ENCODE results near the gene EGFL7. TPM values are rescaled to one million over a fixed set of nuclear protein-coding genes. Genes with fewer than 3 reads are reported as not detected.

Gene EGFL7
- total and polyA plus RNA-seq, 4 donors = 128 to 379 (median 226) TPM

GRCh38 chr9:136665111-136665703 lies 2.5 kb downstream of the EGFL7 start:
- DNase-seq (peak; percentile 39 to 60 (median 59)), ATAC-seq (ENCODE audit: insufficient read depth, low FRiP score) (no peak)
- TF ChIP-seq CTCF (IDR thresholded peaks at IDR 0.05; ENCODE audit: control extremely low read depth, extremely low read depth) = no peak
- Histone ChIP-seq H3K27ac (ENCODE audit: low read depth in 1 of 2, low read length in 1 of 2) (peak overlapping the region; percentile 77 to 95), H3K9ac (ENCODE audit: insufficient read depth in 1 of 2, low read length in 2 of 2) (no peak overlapping the region), H3K9me3 (ENCODE audit: control insufficient read depth in 4 of 4, insufficient read depth in 3 of 4, low read length in 3 of 4) (peaks cover 0 to 3% (median 0%) of the 10 kb centered on the region in 4 donors), H3K27me3 (ENCODE audit: control insufficient read depth in 3 of 3, insufficient read depth in 3 of 3, low read length in 2 of 3) (no peaks in the 10 kb centered on the region), H3K36me3 (ENCODE audit: control insufficient read depth in 4 of 4, insufficient read depth in 4 of 4, low read length in 4 of 4) (peaks cover 0 to 24% (median 0%) of the 10 kb centered on the region in 4 donors), H3K4me1 (ENCODE audit: control insufficient read depth in 5 of 5, insufficient read depth in 5 of 5, low read length in 5 of 5) (peaks cover 0 to 19% (median 0%) of the 10 kb centered on the region in 5 donors), H3K4me3 (peak overlapping the region; percentile 76)
- 3 to 5% methylated on average over 41 to 49 of the region's 49 CpGs for WGBS, 2 donors

- no peak for ATAC-seq (ENCODE audit: insufficient read depth, low FRiP score)
These were observed 3.1 kb downstream of the EGFL7 start for GRCh38 chr9:136665704-136666371.

GRCh38 chr9:136666372-136667213 lies 3.9 kb downstream of the EGFL7 start:
- 12 to 17% methylated on average over 29 to 35 of the region's 35 CpGs for WGBS, 2 donors
- Histone ChIP-seq H3K27ac (ENCODE audit: low read depth in 1 of 2, low read length in 1 of 2) (peak overlapping the region; percentile 76 to 89), H3K27me3 (ENCODE audit: control insufficient read depth in 3 of 3, insufficient read depth in 3 of 3, low read length in 2 of 3) (no peaks in the 10 kb centered on the region), H3K9ac (ENCODE audit: insufficient read depth in 1 of 2, low read length in 2 of 2) (no peak overlapping the region), H3K36me3 (ENCODE audit: control insufficient read depth in 4 of 4, insufficient read depth in 4 of 4, low read length in 4 of 4) (peaks cover 0 to 27% (median 0%) of the 10 kb centered on the region in 4 donors), H3K4me1 (ENCODE audit: control insufficient read depth in 5 of 5, insufficient read depth in 5 of 5, low read length in 5 of 5) (peaks cover 0 to 19% (median 0%) of the 10 kb centered on the region in 5 donors), H3K4me3 (peak overlapping the region; percentile 65), H3K9me3 (ENCODE audit: control insufficient read depth in 4 of 4, insufficient read depth in 3 of 4, low read length in 3 of 4) (peaks cover 0 to 3% (median 0%) of the 10 kb centered on the region in 4 donors)
- no peak for ATAC-seq (ENCODE audit: insufficient read depth, low FRiP score)
- DNase-seq = no peak
- TF ChIP-seq CTCF (IDR thresholded peaks at IDR 0.05; ENCODE audit: control extremely low read depth, extremely low read depth) = no peak

More at GRCh38 chr9:136665704-136666371, 3.1 kb downstream of the EGFL7 start:
- H3K27me3 ChIP-seq (ENCODE audit: control insufficient read depth in 3 of 3, insufficient read depth in 3 of 3, low read length in 2 of 3) = no peaks in the 10 kb centered on the region
- H3K27ac ChIP-seq (ENCODE audit: low read depth in 1 of 2, low read length in 1 of 2) = peak overlapping the region; percentile 29 to 89
- H3K36me3 ChIP-seq (ENCODE audit: control insufficient read depth in 4 of 4, insufficient read depth in 4 of 4, low read length in 4 of 4) = peaks cover 0 to 24% (median 0%) of the 10 kb centered on the region in 4 donors
- 0 to 1% methylated on average over 36 to 109 of the region's 109 CpGs for WGBS, 2 donors
- H3K9ac ChIP-seq (ENCODE audit: insufficient read depth in 1 of 2, low read length in 2 of 2) = no peak overlapping the region
- no peak for TF ChIP-seq CTCF (IDR thresholded peaks at IDR 0.05; ENCODE audit: control extremely low read depth, extremely low read depth)
- H3K9me3 ChIP-seq (ENCODE audit: control insufficient read depth in 4 of 4, insufficient read depth in 3 of 4, low read length in 3 of 4) = peaks cover 0 to 3% (median 0%) of the 10 kb centered on the region in 4 donors
- peaks cover 0 to 19% (median 0%) of the 10 kb centered on the region in 5 donors for H3K4me1 ChIP-seq (ENCODE audit: control insufficient read depth in 5 of 5, insufficient read depth in 5 of 5, low read length in 5 of 5)
- DNase-seq = no peak
- H3K4me3 ChIP-seq = peak overlapping the region; percentile 46
